Islet of Langerhans (tissue), 1 donor: Measurements from ENCODE around the gene EFNB2.

Source experiments
- FAIRE-seq: peaks from one replicate; lab custom pipeline; 2011; peaks lifted over from hg19 to GRCh38; lab: Jason Lieb, UNC

Gene EFNB2

GRCh38 chr13:106550570-106551135 is 15.2 kb upstream of the EFNB2 start:
- no peak for FAIRE-seq

- FAIRE-seq, result no peak
Measured at GRCh38 chr13:106548064-106548696, 12.7 kb upstream of the EFNB2 start.

GRCh38 chr13:106541826-106542225 is 6.4 kb upstream of the EFNB2 start:
- no peak for FAIRE-seq

GRCh38 chr13:106540613-106541012 is 5.2 kb upstream of the EFNB2 start:
- FAIRE-seq, result no peak

GRCh38 chr13:106537521-106537920 is 2.1 kb upstream of the EFNB2 start:
- FAIRE-seq, result no peak

GRCh38 chr13:106536244-106537034 is 977 bp upstream of the EFNB2 start:
- FAIRE-seq, result no peak

- no peak for FAIRE-seq
Measured at GRCh38 chr13:106534639-106535551, 567 bp downstream of the EFNB2 start.

- FAIRE-seq, result no peak
Measured at GRCh38 chr13:106533943-106534638, 1.4 kb downstream of the EFNB2 start.

- no peak for FAIRE-seq
Measured at GRCh38 chr13:106533101-106533942, 2.1 kb downstream of the EFNB2 start.

GRCh38 chr13:106532111-106532929 is 3.1 kb downstream of the EFNB2 start:
- no peak for FAIRE-seq

- no peak for FAIRE-seq
Measured at GRCh38 chr13:106530980-106531481, 4.4 kb downstream of the EFNB2 start.

GRCh38 chr13:106530171-106530851 is 5.2 kb downstream of the EFNB2 start:
- FAIRE-seq, result no peak

GRCh38 chr13:106529415-106530170 is 5.9 kb downstream of the EFNB2 start:
- FAIRE-seq, result no peak

GRCh38 chr13:106528718-106529414 is 6.6 kb downstream of the EFNB2 start:
- FAIRE-seq, result no peak

- no peak for FAIRE-seq
Measured at GRCh38 chr13:106527826-106528225, 7.6 kb downstream of the EFNB2 start.

- FAIRE-seq, result no peak
Measured at GRCh38 chr13:106527445-106527801, 8.0 kb downstream of the EFNB2 start.

GRCh38 chr13:106526738-106527444 is 8.6 kb downstream of the EFNB2 start:
- FAIRE-seq, result no peak
